Neuronal stem cell (in vitro differentiated cells): ENCODE measurements around the gene PCDHA11.

Experiments used
- DNase-seq: peaks from one replicate; pipeline ENCODE4 v3.0.0-alpha.2; 2013; ENCODE audit warnings: low spot score
- H2AFZ ChIP-seq: one replicate; pipeline ENCODE4 v1.6.1; 2013; ENCODE audit warnings: mild to moderate bottlenecking, low read length, inconsistent platforms
- H2AK5ac ChIP-seq: 2 replicates; pipeline ENCODE4 v1.6.1; 2013; ENCODE audit warnings: low read depth, mild to moderate bottlenecking, inconsistent platforms, low read length, moderate library complexity, mixed read lengths
- H2BK120ac ChIP-seq: 2 replicates; pipeline ENCODE4 v1.6.1; 2013; ENCODE audit warnings: low read depth, mild to moderate bottlenecking, inconsistent platforms, low read length, moderate library complexity, mixed read lengths
- H2BK12ac ChIP-seq: one replicate; pipeline ENCODE4 v1.6.1; 2013; ENCODE audit warnings: low read length, inconsistent platforms
- H2BK15ac ChIP-seq: 2 replicates; pipeline ENCODE4 v1.6.1; 2013; ENCODE audit warnings: mild to moderate bottlenecking, low read length, inconsistent platforms, mixed read lengths
- H2BK5ac ChIP-seq: one replicate; pipeline ENCODE4 v1.6.1; 2013; ENCODE audit warnings: inconsistent platforms, mild to moderate bottlenecking, low read length, moderate library complexity
- H3K14ac ChIP-seq: one replicate; pipeline ENCODE4 v1.6.1; 2013; ENCODE audit warnings: low read length, inconsistent platforms
- H3K18ac ChIP-seq: 2 replicates; pipeline ENCODE4 v1.6.1; 2013; ENCODE audit warnings: low read length, inconsistent platforms
- H3K23ac ChIP-seq: 2 replicates; pipeline ENCODE4 v1.6.1; 2013; ENCODE audit warnings: low read depth, mild to moderate bottlenecking, mixed read lengths, low read length, inconsistent platforms; ENCODE audit not compliant: poor library complexity
- H3K27ac ChIP-seq: replicated peaks from 3 replicates; pipeline ENCODE4 v1.5.1; 2013; ENCODE audit warnings: low read length, inconsistent platforms
- H3K27me3 ChIP-seq, 3 experiments: 2 replicates each; pipeline ENCODE4 v1.6.1; 2013; ENCODE audit warnings: low read length in 3 of 3, mild to moderate bottlenecking in 2 of 3, inconsistent platforms in 1 of 3, low read depth in 1 of 3, mixed read lengths in 1 of 3, moderate library complexity in 1 of 3; ENCODE audit not compliant: control insufficient read depth in 3 of 3, insufficient read depth in 3 of 3
- H3K36me3 ChIP-seq, 2 donors: replicated peaks in 1 of 2; 2 replicates each; pipeline ENCODE4 v1.6.1; 2013; ENCODE audit warnings: low read length in 2 of 2; ENCODE audit not compliant: control insufficient read depth in 2 of 2, insufficient read depth in 2 of 2
- H3K4ac ChIP-seq: 2 replicates; pipeline ENCODE4 v1.6.1; 2013; ENCODE audit warnings: inconsistent platforms, mild to moderate bottlenecking, low read length, moderate library complexity
- H3K4me1 ChIP-seq, 2 donors: 1 replicate in 1 of 2; 2 replicates in 1 of 2; pipeline ENCODE4 v1.6.1; 2013; ENCODE audit warnings: low read length in 2 of 2, low read depth in 1 of 2; ENCODE audit not compliant: control insufficient read depth in 2 of 2, insufficient read depth in 1 of 2
- H3K4me2 ChIP-seq: one replicate; pipeline ENCODE4 v1.6.1; 2013; ENCODE audit warnings: mild to moderate bottlenecking, low read length, inconsistent platforms; ENCODE audit not compliant: insufficient read depth, poor library complexity, severe bottlenecking
- H3K4me3 ChIP-seq, 2 donors: 2 replicates each; pipeline ENCODE4 v1.5.1; 2013; ENCODE audit warnings: low read length in 2 of 2, mild to moderate bottlenecking in 2 of 2, inconsistent platforms in 1 of 2, moderate library complexity in 1 of 2
- H3K79me1 ChIP-seq: one replicate; pipeline ENCODE4 v1.6.1; 2013; ENCODE audit warnings: low read depth, mild to moderate bottlenecking, inconsistent platforms, low read length, moderate library complexity
- H3K9ac ChIP-seq: one replicate; pipeline ENCODE4 v1.6.1; 2013; ENCODE audit warnings: mild to moderate bottlenecking, low read depth, low read length, inconsistent platforms; ENCODE audit not compliant: poor library complexity
- H3K9me3 ChIP-seq, 2 donors: replicated peaks in 1 of 2; 2 replicates each; pipeline versions ENCODE3 to v1.6.1; 2013; ENCODE audit warnings: low read length in 2 of 2, mild to moderate bottlenecking in 2 of 2, inconsistent platforms in 1 of 2, low read depth in 1 of 2, mixed read lengths in 1 of 2, moderate library complexity in 1 of 2; ENCODE audit not compliant: control insufficient read depth in 2 of 2, insufficient read depth in 1 of 2
- H4K8ac ChIP-seq: one replicate; pipeline ENCODE4 v1.6.1; 2013; ENCODE audit warnings: low read depth, mild to moderate bottlenecking, inconsistent platforms, low read length, moderate library complexity
- H4K91ac ChIP-seq: one replicate; pipeline ENCODE4 v1.6.1; 2013; ENCODE audit warnings: low read length, low read depth, mild to moderate bottlenecking, inconsistent platforms; ENCODE audit not compliant: poor library complexity
- WGBS, 2 donors: extraction: QIAGEN DNeasy Blood & Tissue Kit; methylation state at CpG; one replicate each; pipeline ENCODE4 v1.1.7; 2013; ENCODE audit warnings: missing lambda C conversion rate in 2 of 2, mixed read lengths in 1 of 2; ENCODE audit not compliant: insufficient read length in 2 of 2, insufficient replicate concordance in 1 of 2; ENCODE audit errors: extremely low coverage in 2 of 2; 5-methylcytosine and 5-hydroxymethylcytosine counted together

The PCDHA11 gene

GRCh38 chr5:140857177-140857986, 11.4 kb upstream of the PCDHA11 start:
- Histone ChIP-seq H3K79me1 (peaks cover 4% of the 10 kb centered on the region), H3K4me3 (no peak overlapping the region), H3K36me3 (peaks cover 3 to 25% of the 10 kb centered on the region in 2 donors), H3K4ac (no peak overlapping the region), H2BK12ac (no peak overlapping the region), H2BK15ac (no peak overlapping the region), H3K18ac (no peak overlapping the region), H2BK120ac (no peak overlapping the region), H2AFZ (no peak overlapping the region), H4K91ac (no peak overlapping the region), H3K4me2 (no peak overlapping the region), H2AK5ac (no peak overlapping the region), H3K27me3 (no peaks in the 10 kb centered on the region), H3K23ac (no peak overlapping the region), H3K9ac (no peak overlapping the region), H3K14ac (no peak overlapping the region), H2BK5ac (no peak overlapping the region), H3K9me3 (peaks cover 16 to 48% of the 10 kb centered on the region in 2 donors), H4K8ac (no peak overlapping the region), H3K4me1 (no peaks in the 10 kb centered on the region), H3K27ac (no peak overlapping the region)
- WGBS, 2 donors: no CpG with 5 or more reads among the region's 94 CpGs
- no peak for DNase-seq

DNA sequence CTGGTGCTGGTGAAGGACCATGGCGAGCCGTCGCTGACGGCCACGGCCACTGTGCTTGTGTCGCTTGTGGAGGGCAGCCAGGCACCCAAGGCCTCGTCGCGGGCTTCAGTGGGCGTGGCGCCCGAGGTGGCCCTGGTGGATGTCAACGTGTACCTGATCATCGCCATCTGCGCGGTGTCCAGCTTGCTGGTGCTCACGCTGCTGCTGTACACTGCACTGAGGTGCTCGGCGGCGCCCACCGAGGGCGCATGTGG, 10.8 kb upstream of the PCDHA11 start:
- no peak overlapping the region for H2BK15ac ChIP-seq
- no peak overlapping the region for H3K9ac ChIP-seq
- H2BK5ac ChIP-seq: no peak overlapping the region
- no peak overlapping the region for H3K23ac ChIP-seq
- H3K4me3 ChIP-seq: no peak overlapping the region
- no peak overlapping the region for H3K4me2 ChIP-seq
- H3K4ac ChIP-seq: no peak overlapping the region
- no peak overlapping the region for H2AFZ ChIP-seq
- H3K18ac ChIP-seq: no peak overlapping the region
- H3K36me3 ChIP-seq: peaks cover 9 to 30% of the 10 kb centered on the region in 2 donors
- peaks cover 4% of the 10 kb centered on the region for H3K79me1 ChIP-seq
- H4K91ac ChIP-seq: no peak overlapping the region
- WGBS, 2 donors: no CpG with 5 or more reads among the region's 22 CpGs
- H2AK5ac ChIP-seq: no peak overlapping the region
- H4K8ac ChIP-seq: no peak overlapping the region
- peaks cover 22 to 53% of the 10 kb centered on the region in 2 donors for H3K9me3 ChIP-seq
- H3K27ac ChIP-seq: no peak overlapping the region
- H2BK120ac ChIP-seq: no peak overlapping the region
- H3K14ac ChIP-seq: no peak overlapping the region
- H3K4me1 ChIP-seq: no peaks in the 10 kb centered on the region
- no peaks in the 10 kb centered on the region for H3K27me3 ChIP-seq
- H2BK12ac ChIP-seq: no peak overlapping the region
- no peak for DNase-seq

DNA sequence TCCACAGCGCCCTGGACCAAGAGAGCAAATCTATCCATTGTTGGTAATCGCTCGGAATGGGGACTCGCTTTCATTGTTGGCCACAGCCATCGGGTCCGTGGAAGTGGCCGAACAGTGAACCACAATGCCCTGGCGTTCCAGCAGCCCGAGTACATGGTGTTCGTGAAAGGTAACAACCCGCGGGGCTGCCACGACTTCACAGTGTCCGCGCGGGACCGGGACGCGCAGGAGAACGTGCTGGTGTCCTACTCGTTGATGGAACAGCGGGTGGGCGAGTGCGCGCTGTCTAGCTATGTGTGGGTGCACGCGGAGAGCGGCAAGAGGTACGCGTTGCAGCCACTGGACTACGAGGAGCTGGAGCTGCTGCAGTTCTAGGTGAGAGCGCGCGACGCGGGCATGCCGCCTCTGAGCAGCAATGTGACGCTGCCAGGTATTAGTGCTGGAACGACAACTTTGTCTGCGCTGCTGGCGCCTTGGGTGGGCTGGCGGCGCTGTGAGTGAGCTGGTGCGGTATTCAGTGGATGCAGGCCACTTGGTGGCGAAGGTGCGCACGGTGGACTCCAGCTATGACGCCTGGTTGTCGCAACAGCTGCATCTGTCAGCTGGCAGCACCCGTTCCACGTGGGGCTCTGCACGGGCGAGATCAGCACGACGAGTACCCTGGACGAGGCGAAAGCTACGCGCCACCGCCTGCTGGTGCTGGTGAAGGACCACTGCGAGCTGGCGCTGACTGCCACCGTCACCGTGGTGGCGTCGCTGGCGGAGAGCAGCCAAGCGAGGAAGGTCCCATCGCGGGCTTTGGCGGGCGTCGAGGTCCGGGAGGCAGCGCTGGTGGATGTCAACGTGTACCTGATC, 6.1 kb upstream of the PCDHA11 start:
- Histone ChIP-seq H3K4me3 (no peak overlapping the region), H3K27ac (no peak overlapping the region), H2BK12ac (peak overlapping the region; percentile 10), H2AK5ac (no peak overlapping the region), H3K9me3 (peaks cover 25 to 46% of the 10 kb centered on the region in 2 donors), H3K79me1 (peaks cover 4% of the 10 kb centered on the region), H3K27me3 (no peaks in the 10 kb centered on the region), H3K23ac (peak overlapping the region; percentile 90), H4K91ac (peak overlapping the region; percentile 72), H3K14ac (no peak overlapping the region), H2AFZ (no peak overlapping the region), H2BK15ac (no peak overlapping the region), H3K4me2 (no peak overlapping the region), H2BK5ac (no peak overlapping the region), H2BK120ac (no peak overlapping the region), H3K36me3 (peaks cover 12 to 22% of the 10 kb centered on the region in 2 donors), H3K4me1 (no peaks in the 10 kb centered on the region), H3K18ac (no peak overlapping the region), H3K4ac (no peak overlapping the region), H3K9ac (no peak overlapping the region), H4K8ac (no peak overlapping the region)
- WGBS, 2 donors: no CpG with 5 or more reads among the region's 76 CpGs
- no peak for DNase-seq

DNA sequence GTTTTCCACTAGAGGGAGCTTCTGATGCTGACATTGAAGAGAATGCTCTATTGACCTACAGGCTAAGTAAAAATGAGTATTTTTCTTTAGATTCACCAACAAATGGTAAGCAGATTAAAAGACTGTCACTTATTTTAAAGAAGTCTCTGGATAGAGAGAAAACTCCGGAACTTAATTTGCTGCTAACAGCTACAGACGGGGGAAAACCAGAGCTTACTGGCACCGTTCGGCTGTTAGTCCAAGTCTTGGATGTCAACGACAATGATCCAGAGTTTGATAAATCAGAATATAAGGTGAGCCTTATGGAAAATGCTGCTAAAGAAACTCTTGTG, 764 bp downstream of the PCDHA11 start:
- Histone ChIP-seq H3K79me1 (peaks cover 8% of the 10 kb centered on the region), H3K23ac (no peak overlapping the region), H2BK12ac (no peak overlapping the region), H2AK5ac (no peak overlapping the region), H3K4me1 (no peaks in the 10 kb centered on the region), H3K4me3 (no peak overlapping the region), H3K4me2 (no peak overlapping the region), H3K36me3 (peaks cover 13 to 22% of the 10 kb centered on the region in 2 donors), H4K8ac (no peak overlapping the region), H3K9ac (no peak overlapping the region), H3K27me3 (no peaks in the 10 kb centered on the region), H3K4ac (no peak overlapping the region), H2BK15ac (no peak overlapping the region), H3K9me3 (peaks cover 13 to 27% of the 10 kb centered on the region in 2 donors), H3K14ac (no peak overlapping the region), H2AFZ (no peak overlapping the region), H4K91ac (no peak overlapping the region), H2BK5ac (no peak overlapping the region), H2BK120ac (no peak overlapping the region), H3K27ac (no peak overlapping the region), H3K18ac (no peak overlapping the region)
- no peak for DNase-seq
- no CpG with 5 or more reads among the region's 5 CpGs for WGBS, 2 donors
